GM18873 (cell line): ENCODE results near the gene ELF3.
A peak's percentile ranks its signal among the peaks of the same experiment; 100 is the strongest.
"Not testable (repeated sequence)": the region's sequence is repeated elsewhere in the genome, so short reads cannot be mapped to it uniquely, and the experiment has no call there.

Source experiments
- ATAC-seq: cut with Tn5 transposase; IDR thresholded peaks from one replicate; pipeline ENCODE4 v1.9.1; 2021; ENCODE audit warnings: mild to moderate bottlenecking, moderate library complexity, moderate number of reproducible peaks; ENCODE audit not compliant: unreplicated experiment, low FRiP score

ELF3 gene

GRCh38 chr1:202031796-202032195, 21.4 kb downstream of the ELF3 start:
- ATAC-seq, result no peak

- ATAC-seq, result no peak
Observed at GRCh38 chr1:202034149-202034682, 23.8 kb downstream of the ELF3 start.

GRCh38 chr1:202034683-202035462, 24.5 kb downstream of the ELF3 start:
- ATAC-seq, result no peak

- no peak for ATAC-seq
Observed at GRCh38 chr1:202036595-202037387, 26.4 kb downstream of the ELF3 start.

- ATAC-seq, result no peak
Observed at GRCh38 chr1:202037706-202038296, 27.4 kb downstream of the ELF3 start.

- peak; percentile 57 for ATAC-seq
Observed at GRCh38 chr1:202038688-202039346, 28.4 kb downstream of the ELF3 start.

GRCh38 chr1:202045705-202046104, 35.3 kb downstream of the ELF3 start:
- no peak for ATAC-seq

- ATAC-seq, result no peak
Observed at GRCh38 chr1:202046227-202046626, 35.8 kb downstream of the ELF3 start.

GRCh38 chr1:202046748-202047708, 36.6 kb downstream of the ELF3 start:
- ATAC-seq, result no peak

- no peak for ATAC-seq
Observed at GRCh38 chr1:202047977-202048376, 37.6 kb downstream of the ELF3 start.

GRCh38 chr1:202049129-202049528, 38.7 kb downstream of the ELF3 start:
- ATAC-seq, result no peak

GRCh38 chr1:202054094-202054493, 43.7 kb downstream of the ELF3 start:
- ATAC-seq, result no peak

- not testable (repeated sequence) for ATAC-seq
Observed at GRCh38 chr1:202054673-202055072, 44.3 kb downstream of the ELF3 start.

- ATAC-seq, result no peak
Observed at GRCh38 chr1:202056644-202057334, 46.4 kb downstream of the ELF3 start.

- ATAC-seq, result not testable (repeated sequence)
Observed at GRCh38 chr1:202057335-202057704, 46.9 kb downstream of the ELF3 start.

- no peak for ATAC-seq
Observed at GRCh38 chr1:202058001-202058908, 47.9 kb downstream of the ELF3 start.

GRCh38 chr1:202061055-202061454, 50.7 kb downstream of the ELF3 start:
- ATAC-seq, result no peak

- ATAC-seq, result not testable (repeated sequence)
Observed at GRCh38 chr1:202061787-202062186, 51.4 kb downstream of the ELF3 start.
